Measurements from ENCODE around the gene ATP8A2.
A peak's percentile ranks its signal among the peaks of the same experiment; 100 is the strongest.
"Not testable (repeated sequence)": the region's sequence is repeated elsewhere in the genome, so short reads cannot be mapped to it uniquely, and the experiment has no call there.

Gene ATP8A2

GRCh38 chr13:25360443-25360842, 11.3 kb upstream of the ATP8A2 start:
- H3K4me3 ChIP-seq (ENCODE audit: low read depth, low read length); H3K27me3 ChIP-seq (ENCODE audit: control insufficient read depth, insufficient read depth, low read length); H3K27ac ChIP-seq (ENCODE audit: low read depth, low read length); H3K36me3 ChIP-seq (ENCODE audit: control insufficient read depth, insufficient read depth, low read length); H3K4me1 ChIP-seq (ENCODE audit: control insufficient read depth, insufficient read depth, low read length); H3K9me3 ChIP-seq (ENCODE audit: control insufficient read depth, insufficient read depth, low read length); H3K9ac ChIP-seq (ENCODE audit: low read depth, low read length): not testable (repeated sequence)

- Histone ChIP-seq H3K9me3 (ENCODE audit: control insufficient read depth, insufficient read depth, low read length) (no peaks in the 10 kb centered on the region), H3K36me3 (ENCODE audit: control insufficient read depth, insufficient read depth, low read length) (no peaks in the 10 kb centered on the region), H3K4me3 (ENCODE audit: low read depth, low read length) (no peak overlapping the region), H3K4me1 (ENCODE audit: control insufficient read depth, insufficient read depth, low read length) (no peaks in the 10 kb centered on the region), H3K27me3 (ENCODE audit: control insufficient read depth, insufficient read depth, low read length) (peaks cover 16% of the 10 kb centered on the region), H3K27ac (ENCODE audit: low read depth, low read length) (no peak overlapping the region), H3K9ac (ENCODE audit: low read depth, low read length) (no peak overlapping the region)
Measured at GRCh38 chr13:25365720-25366235, 6.0 kb upstream of the ATP8A2 start.

DNA sequence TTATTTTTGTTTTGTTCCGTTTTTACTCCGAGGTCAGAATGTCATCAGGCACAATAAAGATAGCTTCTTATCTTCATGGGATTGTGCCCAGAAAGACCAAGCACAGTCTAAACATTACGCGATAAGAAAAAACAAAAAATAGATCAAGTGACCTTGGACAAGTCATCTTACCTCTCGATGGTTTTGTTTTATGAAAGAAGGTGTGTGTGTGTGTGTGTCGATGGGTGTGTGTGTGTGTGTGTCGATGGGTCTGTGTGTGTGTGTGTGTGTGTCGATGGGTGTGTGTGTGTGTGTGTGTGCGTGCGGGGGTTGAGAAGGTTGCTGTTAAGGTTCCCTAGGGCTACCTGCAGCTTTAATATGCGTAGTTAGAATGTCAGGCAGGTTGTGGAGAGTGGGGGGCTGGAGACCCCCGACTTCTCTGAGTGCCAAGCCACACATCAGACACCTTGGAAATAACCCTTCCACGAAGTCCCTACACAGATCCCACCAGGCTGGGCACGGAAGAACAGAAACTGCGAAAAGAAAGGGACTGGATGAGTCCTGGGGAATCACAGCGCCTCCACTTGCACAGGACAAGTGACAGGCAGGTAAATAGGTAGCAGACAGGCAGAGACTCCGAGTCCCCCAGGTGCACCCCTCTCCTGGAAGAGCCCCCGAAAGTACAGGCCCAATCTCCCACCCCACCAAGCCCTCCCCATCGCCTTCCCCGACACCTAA, 458 bp upstream of the ATP8A2 start:
- H3K4me1 ChIP-seq (ENCODE audit: control insufficient read depth, insufficient read depth, low read length): peaks cover 5% of the 10 kb centered on the region; the same call in 1 of the 2 replicates
- H3K27me3 ChIP-seq (ENCODE audit: control insufficient read depth, insufficient read depth, low read length): peaks cover 58% of the 10 kb centered on the region
- H3K36me3 ChIP-seq (ENCODE audit: control insufficient read depth, insufficient read depth, low read length): no peaks in the 10 kb centered on the region
- no peak overlapping the region for H3K27ac ChIP-seq (ENCODE audit: low read depth, low read length)
- no peaks in the 10 kb centered on the region for H3K9me3 ChIP-seq (ENCODE audit: control insufficient read depth, insufficient read depth, low read length)
- H3K4me3 ChIP-seq (ENCODE audit: low read depth, low read length): peak overlapping the region; percentile 67
- H3K9ac ChIP-seq (ENCODE audit: low read depth, low read length): no peak overlapping the region

GRCh38 chr13:25372284-25373081, 709 bp downstream of the ATP8A2 start:
- Histone ChIP-seq H3K27me3 (ENCODE audit: control insufficient read depth, insufficient read depth, low read length) (peaks cover 58% of the 10 kb centered on the region), H3K4me1 (ENCODE audit: control insufficient read depth, insufficient read depth, low read length) (peaks cover 5% of the 10 kb centered on the region; the same call in 1 of the 2 replicates), H3K9ac (ENCODE audit: low read depth, low read length) (no peak overlapping the region), H3K27ac (ENCODE audit: low read depth, low read length) (no peak overlapping the region), H3K4me3 (ENCODE audit: low read depth, low read length) (peak overlapping the region; percentile 67), H3K36me3 (ENCODE audit: control insufficient read depth, insufficient read depth, low read length) (no peaks in the 10 kb centered on the region), H3K9me3 (ENCODE audit: control insufficient read depth, insufficient read depth, low read length) (no peaks in the 10 kb centered on the region)

DNA sequence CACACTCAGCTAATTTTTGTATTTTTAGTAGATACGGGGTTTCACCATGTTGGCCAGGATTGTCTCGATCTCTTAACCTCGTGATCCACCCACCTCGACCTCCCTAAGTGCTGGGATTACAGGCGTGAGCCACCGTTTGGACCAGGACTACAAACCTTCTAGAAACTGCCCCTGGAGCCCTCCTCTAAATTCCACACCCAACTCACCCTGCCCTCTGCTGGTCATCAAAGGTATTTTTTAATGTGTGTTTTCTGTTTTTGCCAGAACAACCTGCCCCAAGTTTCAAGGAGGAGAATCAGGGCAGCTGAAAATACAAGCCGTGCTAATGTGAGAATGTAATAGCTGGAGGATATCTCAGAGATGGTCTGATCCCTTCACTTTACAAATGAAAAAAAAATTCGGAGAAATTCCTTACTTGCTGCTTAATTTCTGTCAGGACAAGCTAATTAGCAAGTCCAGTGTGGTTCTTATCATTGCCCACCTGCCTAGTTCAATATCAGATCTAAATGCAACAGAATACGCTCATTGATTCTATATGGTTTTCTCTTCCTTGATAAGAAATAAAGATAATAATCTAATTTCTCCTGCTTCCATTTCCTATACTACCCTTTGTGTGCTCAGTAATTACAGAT, 4.1 kb downstream of the ATP8A2 start:
- Histone ChIP-seq H3K4me1 (ENCODE audit: control insufficient read depth, insufficient read depth, low read length) (peaks cover 15% of the 10 kb centered on the region), H3K36me3 (ENCODE audit: control insufficient read depth, insufficient read depth, low read length) (no peaks in the 10 kb centered on the region), H3K9ac (ENCODE audit: low read depth, low read length) (no peak overlapping the region), H3K27ac (ENCODE audit: low read depth, low read length) (no peak overlapping the region), H3K4me3 (ENCODE audit: low read depth, low read length) (no peak overlapping the region), H3K9me3 (ENCODE audit: control insufficient read depth, insufficient read depth, low read length) (no peaks in the 10 kb centered on the region), H3K27me3 (ENCODE audit: control insufficient read depth, insufficient read depth, low read length) (peaks cover 41% of the 10 kb centered on the region)

DNA sequence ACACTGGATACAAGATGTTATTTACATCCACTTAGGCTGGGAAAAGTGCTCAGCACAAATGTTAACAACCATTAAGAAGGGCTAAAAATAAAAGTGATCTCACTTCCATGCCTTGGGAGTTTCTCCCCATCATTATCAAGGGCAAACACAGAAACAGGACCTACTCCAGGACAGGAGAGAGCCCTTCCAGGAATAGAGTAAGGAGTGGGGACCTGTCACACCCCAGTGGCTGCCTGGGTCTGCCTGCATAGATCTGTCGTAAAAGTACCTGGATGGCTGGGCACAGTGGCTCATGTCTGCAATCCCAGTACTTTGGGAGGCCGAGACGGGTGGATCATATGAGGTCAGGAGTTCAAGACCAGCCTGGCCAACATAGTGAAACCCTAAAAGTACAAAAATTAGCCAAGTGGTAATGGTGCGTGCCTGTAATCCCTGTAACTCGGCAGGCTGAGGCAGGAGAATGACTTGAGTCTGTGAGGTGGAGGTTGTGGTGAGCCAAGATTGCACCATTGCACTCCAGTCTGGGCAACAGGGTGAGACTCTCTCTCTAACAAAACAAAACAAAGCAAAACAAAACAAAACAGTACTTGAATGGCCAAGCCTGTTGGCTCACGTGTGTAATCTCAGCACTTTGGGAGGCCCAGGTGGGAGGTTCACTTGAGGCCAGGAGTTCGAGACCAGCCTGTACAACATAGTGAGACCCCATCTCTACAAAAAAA, 5.6 kb downstream of the ATP8A2 start:
- H3K4me1 ChIP-seq (ENCODE audit: control insufficient read depth, insufficient read depth, low read length): peaks cover 15% of the 10 kb centered on the region
- H3K9ac ChIP-seq (ENCODE audit: low read depth, low read length): no peak overlapping the region
- no peak overlapping the region for H3K4me3 ChIP-seq (ENCODE audit: low read depth, low read length)
- H3K27ac ChIP-seq (ENCODE audit: low read depth, low read length): no peak overlapping the region
- no peaks in the 10 kb centered on the region for H3K36me3 ChIP-seq (ENCODE audit: control insufficient read depth, insufficient read depth, low read length)
- H3K27me3 ChIP-seq (ENCODE audit: control insufficient read depth, insufficient read depth, low read length): peaks cover 28% of the 10 kb centered on the region
- no peaks in the 10 kb centered on the region for H3K9me3 ChIP-seq (ENCODE audit: control insufficient read depth, insufficient read depth, low read length)

GRCh38 chr13:25378528-25378927, 6.8 kb downstream of the ATP8A2 start:
- no peak overlapping the region for H3K9ac ChIP-seq (ENCODE audit: low read depth, low read length)
- no peaks in the 10 kb centered on the region for H3K36me3 ChIP-seq (ENCODE audit: control insufficient read depth, insufficient read depth, low read length)
- peaks cover 16% of the 10 kb centered on the region for H3K27me3 ChIP-seq (ENCODE audit: control insufficient read depth, insufficient read depth, low read length)
- H3K4me3 ChIP-seq (ENCODE audit: low read depth, low read length): no peak overlapping the region
- H3K9me3 ChIP-seq (ENCODE audit: control insufficient read depth, insufficient read depth, low read length): no peaks in the 10 kb centered on the region
- H3K4me1 ChIP-seq (ENCODE audit: control insufficient read depth, insufficient read depth, low read length): peaks cover 15% of the 10 kb centered on the region
- no peak overlapping the region for H3K27ac ChIP-seq (ENCODE audit: low read depth, low read length)

GRCh38 chr13:25379011-25379410, 7.2 kb downstream of the ATP8A2 start:
- H3K27ac ChIP-seq (ENCODE audit: low read depth, low read length): no peak overlapping the region
- no peak overlapping the region for H3K4me3 ChIP-seq (ENCODE audit: low read depth, low read length)
- H3K9me3 ChIP-seq (ENCODE audit: control insufficient read depth, insufficient read depth, low read length): no peaks in the 10 kb centered on the region
- H3K36me3 ChIP-seq (ENCODE audit: control insufficient read depth, insufficient read depth, low read length): no peaks in the 10 kb centered on the region
- peaks cover 15% of the 10 kb centered on the region for H3K4me1 ChIP-seq (ENCODE audit: control insufficient read depth, insufficient read depth, low read length)
- H3K27me3 ChIP-seq (ENCODE audit: control insufficient read depth, insufficient read depth, low read length): peaks cover 11% of the 10 kb centered on the region
- H3K9ac ChIP-seq (ENCODE audit: low read depth, low read length): no peak overlapping the region

GRCh38 chr13:25380082-25380481, 8.3 kb downstream of the ATP8A2 start:
- no peak overlapping the region for H3K9ac ChIP-seq (ENCODE audit: low read depth, low read length)
- H3K36me3 ChIP-seq (ENCODE audit: control insufficient read depth, insufficient read depth, low read length): no peaks in the 10 kb centered on the region
- H3K4me3 ChIP-seq (ENCODE audit: low read depth, low read length): no peak overlapping the region
- H3K4me1 ChIP-seq (ENCODE audit: control insufficient read depth, insufficient read depth, low read length): peaks cover 14% of the 10 kb centered on the region
- no peaks in the 10 kb centered on the region for H3K9me3 ChIP-seq (ENCODE audit: control insufficient read depth, insufficient read depth, low read length)
- H3K27ac ChIP-seq (ENCODE audit: low read depth, low read length): no peak overlapping the region
- peaks cover 3% of the 10 kb centered on the region; the same call in 1 of the 2 replicates for H3K27me3 ChIP-seq (ENCODE audit: control insufficient read depth, insufficient read depth, low read length)

DNA sequence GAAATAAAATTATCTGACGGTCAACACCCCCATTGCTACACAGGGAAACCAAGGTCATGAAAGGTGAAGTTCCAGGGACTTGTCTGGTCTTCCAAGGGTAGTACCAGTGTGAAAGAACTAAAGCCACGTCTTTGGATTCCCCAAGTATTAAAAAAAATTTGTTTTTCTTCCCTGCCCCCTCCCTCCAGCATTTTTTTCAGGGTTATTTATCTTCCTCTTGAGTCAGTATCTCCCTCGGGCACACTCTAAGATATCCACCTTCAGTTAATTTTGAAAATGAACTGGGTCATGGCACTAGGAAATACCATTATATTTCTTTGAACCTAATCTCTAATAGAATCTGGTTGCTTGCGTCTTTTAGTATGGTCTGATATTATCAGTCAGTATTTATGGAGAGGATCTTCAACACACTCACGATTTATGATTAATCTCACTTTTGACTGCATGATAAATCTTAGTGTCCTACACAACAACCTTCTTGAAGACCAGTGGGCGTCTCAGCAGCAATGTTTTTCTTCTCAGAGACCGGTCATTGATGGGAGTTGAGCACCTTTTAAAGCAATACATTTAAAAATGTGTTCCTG, 9.1 kb downstream of the ATP8A2 start:
- no peaks in the 10 kb centered on the region for H3K9me3 ChIP-seq (ENCODE audit: control insufficient read depth, insufficient read depth, low read length)
- H3K27me3 ChIP-seq (ENCODE audit: control insufficient read depth, insufficient read depth, low read length): no peaks in the 10 kb centered on the region
- no peaks in the 10 kb centered on the region for H3K36me3 ChIP-seq (ENCODE audit: control insufficient read depth, insufficient read depth, low read length)
- no peak overlapping the region for H3K27ac ChIP-seq (ENCODE audit: low read depth, low read length)
- peaks cover 15% of the 10 kb centered on the region for H3K4me1 ChIP-seq (ENCODE audit: control insufficient read depth, insufficient read depth, low read length)
- no peak overlapping the region for H3K9ac ChIP-seq (ENCODE audit: low read depth, low read length)
- no peak overlapping the region for H3K4me3 ChIP-seq (ENCODE audit: low read depth, low read length)
